HUDEP-2 (cell line): ENCODE data around the gene CXCR2.
"Not testable (repeated sequence)": the region's sequence is repeated elsewhere in the genome, so short reads cannot be mapped to it uniquely, and the experiment has no call there.

Experiments used
- DNase-seq, 76 experiments: peaks; one replicate each; lab custom pipeline; 2025; ENCODE audit not compliant: unreplicated experiment in 76 of 76; lab: John Stamatoyannopoulos, UW

CXCR2 gene

DNA sequence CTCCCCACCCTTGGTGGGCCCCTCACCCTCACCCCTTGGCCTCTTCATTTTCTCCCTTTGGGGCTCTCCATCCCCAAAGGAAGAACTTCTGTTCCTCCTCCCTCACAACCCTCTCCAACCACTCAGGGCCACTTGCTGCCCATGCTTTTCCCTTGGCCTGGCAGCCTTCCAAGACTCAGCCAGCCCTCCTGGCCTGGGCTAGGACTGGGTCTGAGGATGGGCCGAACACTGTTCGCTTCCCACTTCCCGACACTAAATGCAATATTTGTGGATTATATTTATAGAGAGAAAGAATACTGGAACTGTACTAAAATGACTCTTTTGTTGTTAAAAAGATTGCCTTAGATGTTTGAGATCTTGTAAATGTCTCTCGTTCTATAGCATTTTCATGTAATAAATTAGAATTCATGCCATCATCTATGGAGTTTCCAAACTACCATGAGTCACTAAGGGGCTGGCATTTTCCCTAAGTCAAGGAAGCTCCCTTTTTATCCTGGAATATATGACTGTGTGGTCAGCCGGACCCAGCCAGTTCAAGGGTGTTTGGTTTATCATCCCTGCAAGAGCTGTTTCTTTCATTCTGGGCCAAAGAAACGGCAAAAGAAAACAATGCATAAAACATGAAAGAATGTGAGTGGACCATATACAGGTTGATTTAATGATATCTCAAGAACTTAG is 3.8 kb downstream of the CXCR2 start:
- no peak for DNase-seq

DNA sequence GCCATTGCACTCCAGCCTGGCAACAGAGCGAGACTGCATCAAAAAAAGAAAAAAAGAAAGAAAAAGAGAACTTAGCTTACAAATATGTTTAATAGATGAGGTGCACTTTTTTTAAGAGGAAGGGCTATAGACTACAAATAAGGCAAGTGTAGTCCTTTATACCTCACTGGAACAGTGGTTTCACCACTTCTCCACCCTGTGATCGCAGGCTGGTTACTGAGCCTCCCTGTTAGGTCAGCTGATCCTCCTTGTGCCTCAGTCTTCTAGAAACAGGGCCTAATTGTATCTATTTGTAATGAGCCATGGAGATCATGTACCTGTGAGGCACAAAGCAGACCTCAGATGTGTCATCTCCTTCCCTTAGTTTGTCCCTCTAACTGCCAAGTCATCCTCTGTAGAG is 4.5 kb downstream of the CXCR2 start:
- no peak for DNase-seq

- no peak for DNase-seq
Observed at GRCh38 chr2:218130822-218131221, 5.0 kb downstream of the CXCR2 start.

DNA sequence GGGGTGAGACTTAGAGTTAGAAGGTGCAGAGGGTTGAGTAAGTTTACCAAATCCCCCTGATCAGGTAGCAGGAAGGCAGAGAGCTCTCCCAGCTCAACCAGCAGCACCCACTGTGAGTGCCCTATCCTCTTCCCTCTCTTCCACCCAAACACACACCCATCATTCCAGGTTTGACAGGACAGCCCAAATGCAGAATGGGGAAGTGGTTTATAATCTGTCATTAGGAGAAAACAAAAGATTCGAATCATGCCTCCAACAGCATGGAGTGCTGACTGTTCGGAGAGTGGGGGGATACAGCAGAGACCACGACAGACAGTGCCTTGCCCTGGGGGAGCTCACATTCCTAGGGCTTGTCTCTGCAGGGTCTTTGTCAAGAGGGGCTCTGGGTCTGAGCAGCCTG is 11.7 kb downstream of the CXCR2 start:
- no peak for DNase-seq

DNA sequence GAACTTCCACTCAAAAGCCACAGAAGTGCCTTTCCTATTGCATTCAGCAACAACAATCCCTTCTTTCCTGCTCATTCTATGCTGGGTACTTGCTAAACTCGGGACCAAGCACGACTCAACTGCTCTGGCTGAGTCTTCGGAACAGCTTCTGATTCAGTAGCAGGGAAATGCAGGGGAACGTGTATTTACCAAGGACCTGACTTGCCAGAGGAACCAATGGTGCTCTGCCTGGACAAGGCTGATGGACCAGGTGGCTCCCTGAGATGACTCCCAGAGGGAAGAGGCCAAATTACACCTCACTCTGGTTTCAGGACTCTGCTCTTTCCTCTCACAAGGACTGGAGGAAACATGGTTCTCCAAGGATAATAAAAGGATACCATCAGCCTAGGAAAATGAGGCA is 12.2 kb downstream of the CXCR2 start:
- no peak for DNase-seq

DNA sequence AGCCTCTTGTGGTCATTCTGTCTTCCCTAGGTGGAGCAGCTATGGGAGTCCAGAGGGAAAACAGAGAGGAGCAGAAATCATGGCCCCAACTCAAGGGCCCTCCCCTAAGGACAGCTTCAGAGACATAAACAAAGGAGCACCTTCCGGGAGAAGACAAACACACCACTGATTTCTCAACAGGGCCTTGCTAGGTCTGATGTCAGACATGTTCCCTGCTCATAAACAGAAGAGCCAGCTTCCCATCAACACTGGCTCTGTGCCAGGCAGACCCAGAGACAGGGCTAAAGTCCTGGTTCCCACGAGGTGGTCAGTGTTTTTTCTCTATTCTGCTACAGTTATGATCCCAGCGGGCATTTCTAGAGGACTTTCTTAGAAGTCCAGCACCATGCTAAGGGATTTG is 19.3 kb downstream of the CXCR2 start:
- DNase-seq = no peak

DNA sequence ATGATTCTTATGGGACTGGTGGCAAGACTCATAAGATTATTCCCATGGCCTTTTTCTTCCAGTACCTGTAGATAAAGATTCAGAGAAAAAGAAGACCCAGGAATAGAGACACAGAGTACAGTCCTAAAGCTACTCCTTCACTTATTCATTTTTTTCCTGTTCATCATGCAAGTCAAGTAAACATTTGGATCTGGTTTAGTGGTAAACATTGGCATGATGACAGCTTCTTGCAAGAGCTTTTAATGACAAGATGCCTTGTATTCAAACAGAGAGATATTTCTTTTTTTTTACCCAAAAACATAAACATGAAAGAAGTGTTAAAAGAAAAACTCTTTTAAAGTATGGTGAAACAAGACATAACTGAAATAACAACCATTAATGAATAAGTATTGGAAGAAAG is 20.2 kb downstream of the CXCR2 start:
- DNase-seq = no peak

- DNase-seq = no peak
Observed at GRCh38 chr2:218149098-218149497, 23.3 kb downstream of the CXCR2 start.

DNA sequence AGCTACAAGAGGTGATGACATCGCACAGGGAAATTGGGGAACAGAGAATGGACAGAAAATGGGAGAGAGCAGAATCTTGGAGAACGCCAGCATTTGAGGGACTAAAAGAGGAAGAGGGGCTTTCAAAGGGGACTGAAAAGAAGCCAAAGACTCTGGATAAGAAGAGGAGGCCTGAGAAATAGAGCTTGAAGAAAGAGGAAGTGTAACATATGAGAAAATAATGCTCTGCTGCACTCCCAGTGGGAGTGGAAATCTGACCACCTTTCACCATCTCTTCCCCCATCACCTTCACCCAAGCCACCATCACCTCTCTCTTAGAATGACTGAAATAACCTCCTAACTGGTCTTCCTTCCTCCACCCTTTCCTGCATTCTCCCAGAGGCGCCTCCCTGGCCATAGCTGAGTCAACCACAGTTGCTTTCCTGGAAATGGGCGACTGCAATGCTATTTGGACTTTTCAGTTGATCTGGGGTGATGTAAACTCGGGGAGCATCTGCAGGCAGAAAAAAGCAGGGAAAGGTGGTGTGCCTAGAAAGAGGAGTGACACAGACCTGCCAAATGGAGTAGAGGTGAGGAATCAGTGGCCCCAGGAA is 24.1 kb downstream of the CXCR2 start:
- DNase-seq = no peak

DNA sequence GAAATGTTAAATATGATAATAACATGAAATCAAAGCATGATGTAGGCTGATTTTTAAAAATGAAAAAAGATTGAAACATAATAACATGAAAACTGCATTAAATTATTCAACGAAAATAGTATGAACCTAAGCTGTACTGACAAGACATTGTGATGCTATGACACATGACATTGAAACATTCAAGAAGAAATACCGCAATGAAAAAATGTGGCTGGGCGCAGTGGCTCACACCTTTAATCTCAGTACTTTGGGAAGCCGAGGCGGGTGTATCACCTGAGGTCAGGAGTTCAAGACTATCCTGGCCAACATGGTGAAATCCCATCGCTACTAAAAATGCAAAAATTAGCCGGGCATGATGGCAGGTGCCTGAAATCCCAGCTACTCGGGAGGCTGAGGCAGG is 26.3 kb downstream of the CXCR2 start:
- DNase-seq = no peak

DNA sequence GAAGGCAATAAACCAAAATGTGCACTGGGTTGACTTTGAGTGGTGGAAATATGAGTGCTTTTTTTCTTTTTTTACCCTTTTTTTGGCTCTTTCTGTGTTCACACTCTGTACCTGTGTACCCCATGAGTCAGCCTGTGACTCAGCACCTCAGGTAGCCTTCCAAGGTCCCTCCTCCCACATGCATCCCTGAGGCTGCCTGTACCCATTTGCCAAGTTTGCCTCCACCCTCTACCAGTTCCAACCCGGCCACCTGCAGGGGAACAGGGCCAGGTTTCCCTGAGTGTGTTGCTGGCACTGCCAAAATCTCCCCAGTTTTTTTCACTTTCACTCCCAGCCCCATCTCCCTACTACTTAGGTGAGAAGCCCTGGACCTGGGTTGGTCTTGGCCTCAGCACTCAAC is 26.9 kb downstream of the CXCR2 start:
- DNase-seq = no peak

DNA sequence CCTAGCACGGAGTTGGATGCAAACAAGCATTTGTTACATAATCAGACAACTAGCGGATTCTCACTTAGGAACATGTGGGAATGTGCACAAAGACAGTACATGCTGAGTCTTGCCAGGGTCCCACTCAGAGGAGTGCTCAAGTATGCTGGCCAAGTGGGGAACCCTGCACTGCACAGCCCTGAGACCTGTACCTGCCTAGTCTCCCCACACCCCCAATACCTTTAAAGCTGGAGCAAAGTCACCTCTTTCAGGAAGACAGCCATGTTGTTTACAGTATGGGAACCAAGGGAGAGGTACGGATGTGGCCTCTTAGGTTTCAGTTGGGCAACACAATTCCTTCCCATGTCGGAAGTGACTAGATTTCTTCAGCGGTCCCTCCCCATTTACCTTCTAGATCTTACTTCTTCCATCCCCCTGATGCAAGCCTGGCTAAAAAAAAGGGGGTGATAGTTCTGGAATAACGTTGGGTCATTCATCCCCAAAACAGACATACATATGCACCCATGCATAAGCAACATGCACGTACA is 30.2 kb downstream of the CXCR2 start:
- DNase-seq = no peak

DNA sequence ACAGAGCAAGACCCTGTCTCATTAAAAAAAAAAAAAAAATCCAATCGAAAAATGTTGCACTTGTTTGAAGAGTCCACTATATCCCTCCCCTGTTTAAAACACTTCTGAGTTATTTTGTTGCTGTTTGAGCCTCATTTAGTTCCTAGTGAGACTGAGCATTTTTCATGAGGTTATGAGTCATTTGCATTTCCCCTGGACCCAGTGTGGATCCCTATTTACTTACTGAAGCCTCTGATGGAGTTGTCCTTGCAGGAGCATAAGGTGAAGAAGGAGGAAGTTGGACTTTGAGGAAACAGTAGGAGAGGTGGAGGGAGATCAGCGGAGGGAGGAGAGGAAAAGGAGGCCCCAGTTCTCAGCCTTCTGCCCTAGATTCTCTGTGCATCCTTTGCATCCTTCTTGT is 35.8 kb downstream of the CXCR2 start:
- DNase-seq = no peak

DNA sequence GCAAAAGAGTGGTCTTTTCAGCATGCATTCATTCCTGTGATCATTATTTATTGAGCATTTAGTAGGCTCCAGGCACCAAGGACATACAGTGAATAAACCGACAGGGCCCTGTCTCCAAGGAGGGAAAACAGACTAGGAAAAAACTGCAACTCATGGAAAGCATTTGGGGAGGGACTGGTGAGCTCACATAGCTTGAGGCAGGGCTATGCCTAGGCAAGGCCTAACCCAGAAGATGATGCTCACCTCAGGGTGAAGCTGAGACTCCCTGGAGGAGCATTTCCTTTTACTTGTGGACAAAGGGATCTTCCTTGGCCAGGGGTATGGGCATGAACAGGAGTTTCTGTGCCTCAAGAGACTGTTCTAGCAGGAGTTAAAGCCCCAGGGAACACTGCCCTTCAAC is 37.0 kb downstream of the CXCR2 start:
- no peak for DNase-seq

DNA sequence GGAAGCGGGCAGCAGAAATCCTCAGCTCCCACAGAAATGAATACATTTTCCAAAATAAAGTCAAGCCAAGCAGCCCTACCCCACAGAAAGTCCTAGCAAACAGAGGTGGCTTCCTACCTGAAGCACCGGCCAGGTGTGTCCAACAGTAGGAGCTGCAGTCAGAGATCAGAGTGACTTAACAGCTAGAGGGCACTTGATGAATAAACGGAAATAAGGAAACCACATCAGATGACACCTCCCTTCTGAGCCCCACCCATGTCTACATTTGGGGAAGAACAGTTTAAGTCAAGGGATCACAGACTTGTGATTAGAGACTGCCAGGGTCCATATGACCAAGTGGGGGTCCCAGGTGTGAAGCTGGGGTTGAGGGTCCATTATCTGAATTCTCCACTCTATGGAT is 41.0 kb downstream of the CXCR2 start, which contains the start of gene CXCR1:
Gene CXCR1, minus strand, starts transcription at position 172 of the 400 bp plus-strand sequence. CDS start 1,751 bp downstream, outside the sequence.
- DNase-seq = peak in 5 of 76 experiments; percentile 4 to 30 (median 14)

DNA sequence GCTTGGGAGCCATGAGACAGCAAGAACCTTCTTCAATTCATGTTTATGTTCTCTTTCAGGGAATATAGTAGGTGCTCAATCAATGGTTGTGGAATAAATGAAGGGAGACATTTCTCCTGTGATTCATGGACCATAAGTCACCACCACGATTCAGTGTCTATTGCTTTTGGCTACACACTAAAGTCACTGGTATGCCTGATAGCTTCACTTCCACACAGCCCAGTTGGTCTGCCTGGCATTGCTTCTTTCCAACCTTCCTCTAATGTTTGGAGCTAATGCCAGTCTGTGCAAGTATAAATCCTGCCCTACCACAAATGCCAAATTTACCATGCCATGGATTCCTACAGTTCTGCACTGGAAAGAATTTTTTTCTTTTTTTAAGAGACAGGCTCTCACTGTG is 42.2 kb downstream of the CXCR2 start:
- DNase-seq = no peak

- DNase-seq = peak in 44 of 76 experiments; percentile 2 to 55 (median 28)
Observed at GRCh38 chr2:218168635-218169462, 43.0 kb downstream of the CXCR2 start.

GRCh38 chr2:218169757-218170546 is 44.1 kb downstream of the CXCR2 start:
- no peak for DNase-seq

DNA sequence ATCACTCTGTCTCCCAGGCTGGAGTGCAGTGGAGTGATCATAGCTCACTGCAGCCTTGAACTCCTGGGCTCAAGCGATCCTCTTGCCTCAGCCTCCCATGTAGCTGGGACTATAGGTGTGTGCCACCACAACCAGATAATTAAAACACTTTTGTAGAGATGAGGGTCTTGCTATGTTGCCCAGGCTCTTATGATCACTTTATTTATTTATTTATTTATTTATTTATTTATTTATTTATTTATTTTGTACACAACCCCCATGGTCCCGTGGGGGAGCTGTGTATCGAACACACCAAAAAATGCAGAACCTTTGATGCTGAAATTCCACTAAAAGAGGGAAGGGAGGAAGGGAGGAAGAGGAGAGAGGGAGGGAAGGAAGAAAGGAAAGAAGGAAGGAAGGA is 45.9 kb downstream of the CXCR2 start:
- not testable (repeated sequence) for DNase-seq

DNA sequence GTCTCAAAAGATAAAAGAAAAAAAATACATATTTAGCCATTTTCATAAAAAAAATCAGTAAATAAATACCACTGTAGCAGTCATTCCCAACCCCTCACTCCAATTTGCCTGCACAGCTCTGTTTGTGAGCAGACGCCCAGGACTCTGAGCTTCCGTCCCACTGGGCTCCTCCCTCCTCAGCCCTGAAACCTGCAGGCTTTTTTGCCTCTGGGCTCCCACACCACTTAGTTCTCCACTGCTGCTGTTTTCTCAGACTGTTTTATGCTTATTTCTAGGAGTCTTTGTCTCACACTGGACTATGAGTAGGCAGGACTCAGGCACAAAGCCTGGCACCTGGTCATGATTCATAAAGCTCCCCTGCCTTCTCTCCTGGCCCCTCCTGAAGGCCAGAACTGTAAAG is 47.0 kb downstream of the CXCR2 start:
- DNase-seq = no peak

GRCh38 chr2:218179782-218180181 is 54.0 kb downstream of the CXCR2 start:
- DNase-seq = no peak
